ENCODE data around the gene DRP2. TPM values are rescaled to one million over a fixed set of nuclear protein-coding genes. Genes with fewer than 3 reads are reported as not detected.
"Not testable (repeated sequence)": the region's sequence is repeated elsewhere in the genome, so short reads cannot be mapped to it uniquely, and the experiment has no call there.

The DRP2 gene, protein sequence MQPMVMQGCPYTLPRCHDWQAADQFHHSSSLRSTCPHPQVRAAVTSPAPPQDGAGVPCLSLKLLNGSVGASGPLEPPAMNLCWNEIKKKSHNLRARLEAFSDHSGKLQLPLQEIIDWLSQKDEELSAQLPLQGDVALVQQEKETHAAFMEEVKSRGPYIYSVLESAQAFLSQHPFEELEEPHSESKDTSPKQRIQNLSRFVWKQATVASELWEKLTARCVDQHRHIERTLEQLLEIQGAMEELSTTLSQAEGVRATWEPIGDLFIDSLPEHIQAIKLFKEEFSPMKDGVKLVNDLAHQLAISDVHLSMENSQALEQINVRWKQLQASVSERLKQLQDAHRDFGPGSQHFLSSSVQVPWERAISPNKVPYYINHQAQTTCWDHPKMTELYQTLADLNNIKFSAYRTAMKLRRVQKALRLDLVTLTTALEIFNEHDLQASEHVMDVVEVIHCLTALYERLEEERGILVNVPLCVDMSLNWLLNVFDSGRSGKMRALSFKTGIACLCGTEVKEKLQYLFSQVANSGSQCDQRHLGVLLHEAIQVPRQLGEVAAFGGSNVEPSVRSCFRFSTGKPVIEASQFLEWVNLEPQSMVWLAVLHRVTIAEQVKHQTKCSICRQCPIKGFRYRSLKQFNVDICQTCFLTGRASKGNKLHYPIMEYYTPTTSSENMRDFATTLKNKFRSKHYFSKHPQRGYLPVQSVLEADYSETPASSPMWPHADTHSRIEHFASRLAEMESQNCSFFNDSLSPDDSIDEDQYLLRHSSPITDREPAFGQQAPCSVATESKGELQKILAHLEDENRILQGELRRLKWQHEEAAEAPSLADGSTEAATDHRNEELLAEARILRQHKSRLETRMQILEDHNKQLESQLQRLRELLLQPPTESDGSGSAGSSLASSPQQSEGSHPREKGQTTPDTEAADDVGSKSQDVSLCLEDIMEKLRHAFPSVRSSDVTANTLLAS
- total RNA-seq = 0.14 TPM
- long read RNA-seq = 0 reads

DNA sequence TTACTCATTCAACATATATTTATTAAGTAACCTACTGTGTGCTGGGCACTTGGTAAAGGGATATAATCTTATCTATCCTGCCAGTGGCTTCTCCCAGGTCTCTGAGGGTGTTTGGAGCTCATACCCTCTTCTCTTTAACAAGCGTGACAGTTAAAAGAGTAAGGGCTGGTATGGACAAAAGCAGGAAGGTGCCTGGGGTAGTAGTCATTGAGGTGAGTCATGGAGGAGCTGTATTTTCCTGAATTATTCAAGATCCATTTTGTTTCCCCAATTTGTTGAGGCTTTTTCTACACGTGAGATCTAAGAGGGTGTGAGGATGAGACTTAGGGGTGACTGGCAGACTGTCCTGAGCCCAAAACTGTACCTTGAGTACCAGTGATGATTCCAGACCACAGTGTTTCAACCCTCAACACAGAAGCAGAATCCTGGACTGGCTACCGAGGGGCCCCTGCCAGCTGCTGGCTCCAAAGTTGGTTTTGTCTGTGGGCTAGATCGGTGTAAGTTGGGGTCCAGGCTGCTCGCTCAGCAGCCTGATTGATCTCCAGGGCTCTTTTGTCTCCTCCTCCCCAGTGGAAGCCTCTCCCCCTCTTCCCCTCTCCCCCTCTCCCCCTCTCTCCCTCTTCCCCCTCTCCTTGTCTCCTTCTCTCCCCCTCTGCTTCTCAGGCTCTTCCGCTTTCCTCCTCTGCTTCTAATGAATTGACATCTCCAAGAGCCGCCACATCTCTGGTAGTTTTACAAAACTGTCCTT lies at the start of gene DRP2:
TSS of gene DRP2 (plus strand) at position 671 of the 748 bp plus-strand sequence. CDS start 11,862 bp downstream, outside the sequence.
- TF ChIP-seq, protein P1, sequence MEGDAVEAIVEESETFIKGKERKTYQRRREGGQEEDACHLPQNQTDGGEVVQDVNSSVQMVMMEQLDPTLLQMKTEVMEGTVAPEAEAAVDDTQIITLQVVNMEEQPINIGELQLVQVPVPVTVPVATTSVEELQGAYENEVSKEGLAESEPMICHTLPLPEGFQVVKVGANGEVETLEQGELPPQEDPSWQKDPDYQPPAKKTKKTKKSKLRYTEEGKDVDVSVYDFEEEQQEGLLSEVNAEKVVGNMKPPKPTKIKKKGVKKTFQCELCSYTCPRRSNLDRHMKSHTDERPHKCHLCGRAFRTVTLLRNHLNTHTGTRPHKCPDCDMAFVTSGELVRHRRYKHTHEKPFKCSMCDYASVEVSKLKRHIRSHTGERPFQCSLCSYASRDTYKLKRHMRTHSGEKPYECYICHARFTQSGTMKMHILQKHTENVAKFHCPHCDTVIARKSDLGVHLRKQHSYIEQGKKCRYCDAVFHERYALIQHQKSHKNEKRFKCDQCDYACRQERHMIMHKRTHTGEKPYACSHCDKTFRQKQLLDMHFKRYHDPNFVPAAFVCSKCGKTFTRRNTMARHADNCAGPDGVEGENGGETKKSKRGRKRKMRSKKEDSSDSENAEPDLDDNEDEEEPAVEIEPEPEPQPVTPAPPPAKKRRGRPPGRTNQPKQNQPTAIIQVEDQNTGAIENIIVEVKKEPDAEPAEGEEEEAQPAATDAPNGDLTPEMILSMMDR (IDR thresholded peaks at IDR 0.05; ENCODE audit: borderline replicate concordance) = no peak
- Histone ChIP-seq H3K9me3 (replicated peaks) (no peaks in the 10 kb centered on the region), H3K4me3 (no peak within 1 kb of the TSS), H3K27me3 (ENCODE audit: low read depth) (no peaks in the 10 kb centered on the region), H3K27ac (replicated peaks) (no peak within 1 kb of the TSS), H3K36me3 (no peaks in the 10 kb centered on the region), H3K4me1 (no peaks in the 10 kb centered on the region)
- no peak for DNase-seq
- intact Hi-C loops (cut with micrococcal nuclease) = no loop called here

DNA sequence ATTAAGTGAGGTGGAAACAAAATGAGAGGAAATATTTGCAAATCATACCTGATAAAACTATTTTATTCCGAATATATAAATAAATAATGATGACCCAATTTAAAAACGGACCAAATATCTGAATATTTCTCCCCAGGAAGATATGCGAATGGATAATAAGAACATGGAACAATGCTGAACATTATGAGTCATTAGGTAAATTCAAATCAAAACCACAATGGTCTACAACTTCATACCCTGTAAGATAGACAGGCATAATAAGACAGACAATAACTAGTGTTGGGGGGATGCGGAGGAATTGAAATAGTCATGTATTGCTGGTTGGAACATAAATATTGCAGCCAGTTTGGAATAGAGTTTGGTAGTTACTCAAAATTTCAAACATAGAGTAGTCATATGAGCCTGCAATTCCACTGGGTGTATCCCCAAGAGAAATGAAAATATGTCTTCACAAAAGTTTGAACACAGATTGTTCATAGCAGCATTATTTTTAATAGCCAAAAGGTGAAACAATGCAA lies 47.6 kb upstream of the DRP2 start:
- intact Hi-C loops (cut with micrococcal nuclease) = no loop called here
- no peaks in the 10 kb centered on the region for H3K4me1 ChIP-seq
- no peak overlapping the region for H3K27ac ChIP-seq (replicated peaks)
- no peaks in the 10 kb centered on the region for H3K36me3 ChIP-seq
- DNase-seq = no peak
- H3K9me3 ChIP-seq (replicated peaks) = no peaks in the 10 kb centered on the region
- no peak overlapping the region for H3K4me3 ChIP-seq
- H3K27me3 ChIP-seq (ENCODE audit: low read depth) = no peaks in the 10 kb centered on the region
- TF ChIP-seq, protein P1 (IDR thresholded peaks at IDR 0.05; ENCODE audit: borderline replicate concordance) = no peak

DNA sequence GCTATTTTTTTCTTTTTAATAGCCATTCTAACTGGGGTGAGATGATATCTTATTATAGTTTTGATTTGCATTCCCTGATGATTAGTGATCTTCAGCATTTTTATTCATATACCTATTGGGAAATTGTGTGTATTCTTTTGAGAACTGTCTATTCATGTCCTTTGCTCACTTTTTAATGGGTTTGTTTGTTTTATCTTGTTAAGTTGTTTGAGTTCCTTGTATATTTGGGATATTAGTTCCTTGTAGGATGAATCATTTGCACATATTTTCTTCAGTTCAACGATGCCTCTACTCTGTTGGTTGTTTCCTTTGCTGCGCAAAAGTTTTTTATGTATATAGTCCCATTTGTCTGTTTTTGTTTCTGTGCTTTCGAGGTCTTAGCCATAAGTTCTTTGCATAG lies 43.1 kb upstream of the DRP2 start:
- DNase-seq = no peak
- Histone ChIP-seq H3K9me3 (replicated peaks) (no peaks in the 10 kb centered on the region), H3K36me3 (no peaks in the 10 kb centered on the region), H3K4me1 (no peaks in the 10 kb centered on the region), H3K27me3 (ENCODE audit: low read depth) (no peaks in the 10 kb centered on the region), H3K27ac (replicated peaks) (no peak overlapping the region), H3K4me3 (no peak overlapping the region)
- TF ChIP-seq, protein P1 (IDR thresholded peaks at IDR 0.05; ENCODE audit: borderline replicate concordance) = no peak
- intact Hi-C loops (cut with micrococcal nuclease) = no loop called here

DNA sequence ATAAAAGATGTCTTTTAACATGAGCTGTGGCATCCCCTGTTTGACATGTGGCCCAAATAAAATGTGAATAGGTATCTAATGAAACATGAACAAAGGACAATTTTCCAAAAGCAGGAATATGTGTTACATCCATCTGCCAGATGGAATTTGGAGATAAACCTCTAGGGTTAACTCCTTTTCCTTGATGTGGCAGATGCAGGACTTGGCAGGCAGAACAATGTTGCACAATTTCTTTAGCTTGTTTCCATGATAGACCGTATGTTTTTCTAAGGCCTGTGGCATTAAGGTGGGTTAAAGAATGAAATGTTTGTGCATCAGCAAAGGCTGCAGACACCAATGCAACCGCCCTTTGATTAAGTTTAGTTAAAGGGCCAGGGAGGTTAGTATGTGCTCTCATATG lies 34.7 kb upstream of the DRP2 start:
- H3K4me3 ChIP-seq; DNase-seq; intact Hi-C loops (cut with micrococcal nuclease); H3K36me3 ChIP-seq; H3K27ac ChIP-seq (replicated peaks); H3K4me1 ChIP-seq; H3K27me3 ChIP-seq (ENCODE audit: low read depth); H3K9me3 ChIP-seq (replicated peaks): not testable (repeated sequence)

DNA sequence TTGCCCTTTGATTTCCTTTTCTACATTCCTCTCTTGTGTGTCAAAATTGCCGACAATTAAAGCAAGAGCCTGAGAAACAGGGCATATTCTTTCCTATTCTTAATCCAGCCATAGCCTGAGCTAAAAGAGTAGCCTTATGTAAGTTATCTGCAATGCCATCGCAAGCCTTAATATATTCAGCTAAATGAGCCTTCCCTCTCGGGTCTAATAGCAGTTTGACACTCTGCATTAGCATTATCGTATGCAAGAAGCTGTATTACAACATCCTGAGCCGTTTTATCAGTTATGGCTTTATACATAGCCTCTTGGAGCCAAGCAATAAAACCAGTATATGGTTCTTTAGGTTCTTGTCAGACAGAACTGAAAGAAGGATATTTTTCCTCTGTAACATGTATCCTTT lies 31.6 kb upstream of the DRP2 start:
- H3K9me3 ChIP-seq (replicated peaks) = not testable (repeated sequence)

DNA sequence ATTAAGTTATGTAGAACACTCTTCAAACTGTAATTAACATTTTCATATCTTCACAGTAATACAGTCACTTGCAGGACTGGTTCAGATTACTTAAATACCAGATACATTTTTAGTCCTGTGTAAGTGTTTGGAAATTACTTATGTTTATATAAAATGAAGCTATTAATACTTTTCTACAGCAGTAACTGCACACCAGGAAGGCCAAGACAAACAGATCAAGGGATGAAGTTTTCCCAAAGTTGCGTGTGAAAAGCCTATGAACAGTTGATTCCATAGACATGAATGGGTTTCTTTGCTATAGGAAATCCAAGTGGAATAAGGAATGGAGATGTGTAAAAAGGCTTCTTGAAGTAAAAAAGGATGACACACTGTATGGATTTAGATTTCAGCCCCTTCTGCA lies 28.9 kb upstream of the DRP2 start:
- H3K27me3 ChIP-seq (ENCODE audit: low read depth) = no peaks in the 10 kb centered on the region
- no peak overlapping the region for H3K27ac ChIP-seq (replicated peaks)

More for the DNA sequence above, 31.6 kb upstream of the DRP2 start:
- H3K36me3 ChIP-seq; H3K4me3 ChIP-seq; DNase-seq; H3K27ac ChIP-seq (replicated peaks); H3K27me3 ChIP-seq (ENCODE audit: low read depth); intact Hi-C loops (cut with micrococcal nuclease); H3K4me1 ChIP-seq: not testable (repeated sequence)

More for the DNA sequence above, 28.9 kb upstream of the DRP2 start:
- H3K4me1 ChIP-seq = no peaks in the 10 kb centered on the region
- H3K4me3 ChIP-seq = no peak overlapping the region
- no peak for DNase-seq
- H3K36me3 ChIP-seq = no peaks in the 10 kb centered on the region
- TF ChIP-seq, protein P1 (IDR thresholded peaks at IDR 0.05; ENCODE audit: borderline replicate concordance) = no peak
- H3K9me3 ChIP-seq (replicated peaks) = no peaks in the 10 kb centered on the region
- intact Hi-C loops (cut with micrococcal nuclease) = no loop called here
